ENCODE results near the gene GSTT2B.

GRCh38 chr22:23938328-23939016 lies 22.5 kb downstream of the GSTT2B start:
- TF ChIP-seq, protein P1, sequence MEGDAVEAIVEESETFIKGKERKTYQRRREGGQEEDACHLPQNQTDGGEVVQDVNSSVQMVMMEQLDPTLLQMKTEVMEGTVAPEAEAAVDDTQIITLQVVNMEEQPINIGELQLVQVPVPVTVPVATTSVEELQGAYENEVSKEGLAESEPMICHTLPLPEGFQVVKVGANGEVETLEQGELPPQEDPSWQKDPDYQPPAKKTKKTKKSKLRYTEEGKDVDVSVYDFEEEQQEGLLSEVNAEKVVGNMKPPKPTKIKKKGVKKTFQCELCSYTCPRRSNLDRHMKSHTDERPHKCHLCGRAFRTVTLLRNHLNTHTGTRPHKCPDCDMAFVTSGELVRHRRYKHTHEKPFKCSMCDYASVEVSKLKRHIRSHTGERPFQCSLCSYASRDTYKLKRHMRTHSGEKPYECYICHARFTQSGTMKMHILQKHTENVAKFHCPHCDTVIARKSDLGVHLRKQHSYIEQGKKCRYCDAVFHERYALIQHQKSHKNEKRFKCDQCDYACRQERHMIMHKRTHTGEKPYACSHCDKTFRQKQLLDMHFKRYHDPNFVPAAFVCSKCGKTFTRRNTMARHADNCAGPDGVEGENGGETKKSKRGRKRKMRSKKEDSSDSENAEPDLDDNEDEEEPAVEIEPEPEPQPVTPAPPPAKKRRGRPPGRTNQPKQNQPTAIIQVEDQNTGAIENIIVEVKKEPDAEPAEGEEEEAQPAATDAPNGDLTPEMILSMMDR (IDR thresholded peaks at IDR 0.05; ENCODE audit: insufficient read depth, low read depth, low read length), result no peak
- no peak for TF ChIP-seq EZH2 (IDR thresholded peaks at IDR 0.05; ENCODE audit: insufficient read depth, low read length)
